Neural cell (in vitro differentiated cells): ENCODE results near the gene LDAF1. TPM values are rescaled to one million over a fixed set of nuclear protein-coding genes. Genes with fewer than 3 reads are reported as not detected.

ENCODE experiments used
- H2AFZ ChIP-seq: fragments of 200-600, 300-800 bp; sonication (generic), shearing (Covaris generic); 2 replicates; pipeline ENCODE4 v1.6.0; 2014; ENCODE audit warnings: low read depth, mild to moderate bottlenecking, antibody characterized with exemption, low read length, moderate library complexity
- H3F3A ChIP-seq: fragments of 200-600 bp; shearing (Covaris generic); 2 replicates; pipeline ENCODE4 v1.6.1; 2016; ENCODE audit warnings: mild to moderate bottlenecking, moderate library complexity, mixed read lengths, antibody characterized with exemption, low read length; ENCODE audit not compliant: insufficient read depth, poor library complexity, severe bottlenecking
- H3K27ac ChIP-seq: fragments of 200-600, 300-800 bp; sonication (generic), shearing (Covaris generic); 2 replicates; pipeline ENCODE4 v1.5.1; 2014; ENCODE audit warnings: mild to moderate bottlenecking, low read length, moderate library complexity
- H3K27me3 ChIP-seq: fragments of 300-800, 200-600 bp; sonication (generic), shearing (Covaris generic); 2 replicates; pipeline ENCODE4 v1.6.0; 2014; ENCODE audit warnings: mild to moderate bottlenecking, low read depth, low read length, moderate library complexity; ENCODE audit not compliant: insufficient read depth
- H3K36me3 ChIP-seq: fragments of 300-800, 200-600 bp; sonication (generic), shearing (Covaris generic); 2 replicates; pipeline ENCODE4 v1.5.1; 2014; ENCODE audit warnings: mild to moderate bottlenecking, antibody characterized with exemption, low read length, moderate library complexity; ENCODE audit not compliant: insufficient read depth
- H3K4me2 ChIP-seq: fragments of 300-800, 200-600 bp; sonication (generic), shearing (Covaris generic); 2 replicates; pipeline ENCODE4 v1.6.0; 2014; ENCODE audit warnings: mild to moderate bottlenecking, low read length
- H3K4me3 ChIP-seq: fragments of 300-800, 200-600 bp; sonication (generic), shearing (Covaris generic); 2 replicates; pipeline ENCODE4 v1.5.1; 2014; ENCODE audit warnings: mild to moderate bottlenecking, low read length, moderate library complexity
- H3K79me2 ChIP-seq: fragments of 200-600 bp; shearing (Covaris generic); replicated peaks from 2 replicates; pipeline ENCODE4 v1.6.0; 2014; ENCODE audit warnings: mild to moderate bottlenecking, low read length, moderate library complexity; ENCODE audit not compliant: insufficient read depth
- H3K9ac ChIP-seq: fragments of 300-800, 200-600 bp; sonication (generic), shearing (Covaris generic); 2 replicates; pipeline ENCODE4 v1.6.1; 2016; ENCODE audit warnings: mild to moderate bottlenecking, low read length, mixed read lengths
- H3K9me2 ChIP-seq: fragments of 200-600 bp; shearing (Covaris generic); 2 replicates; pipeline ENCODE4 v1.6.1; 2016; ENCODE audit warnings: mild to moderate bottlenecking, low read length, mixed read lengths; ENCODE audit not compliant: insufficient read depth
- H3K9me3 ChIP-seq: fragments of 200-600, 300-800 bp; sonication (generic), shearing (Covaris generic); 2 replicates; pipeline ENCODE4 v1.6.1; 2016; ENCODE audit warnings: mild to moderate bottlenecking, mixed run types, low read length, moderate library complexity, mixed read lengths
- H4K20me1 ChIP-seq: fragments of 200-600 bp; shearing (Covaris generic); 2 replicates; pipeline ENCODE4 v1.6.1; 2016; ENCODE audit warnings: mild to moderate bottlenecking, mixed run types; ENCODE audit not compliant: insufficient read depth
- EP300 ChIP-seq: fragments of 450-650 bp; conservative IDR thresholded peaks from 2 replicates; pipeline ENCODE4 v1.6.1; 2014; ENCODE audit warnings: antibody characterized with exemption, mild to moderate bottlenecking, moderate library complexity; ENCODE audit not compliant: poor library complexity, severe bottlenecking
- EZH2 ChIP-seq: fragments of 200-600, 300-800 bp; shearing (Covaris generic), sonication (generic); IDR thresholded peaks from 2 replicates; pipeline ENCODE4 v1.6.1; 2014; ENCODE audit warnings: antibody characterized with exemption, low read length, borderline replicate concordance, mild to moderate bottlenecking; ENCODE audit not compliant: insufficient read depth, poor library complexity, severe bottlenecking
- MXI1 ChIP-seq: fragments of 450-650 bp; conservative IDR thresholded peaks from 2 replicates; pipeline ENCODE4 v1.6.1; 2014; ENCODE audit warnings: antibody characterized with exemption, mild to moderate bottlenecking; ENCODE audit not compliant: poor library complexity, severe bottlenecking
- POLR2AphosphoS5 ChIP-seq: IDR thresholded peaks from 2 replicates; pipeline ENCODE4 v1.6.1; 2012
- RAD21 ChIP-seq: fragments of 450-650 bp; conservative IDR thresholded peaks from 2 replicates; pipeline ENCODE4 v1.6.1; 2014; ENCODE audit warnings: antibody characterized with exemption, mild to moderate bottlenecking, moderate library complexity
- SMC3 ChIP-seq: fragments of 450-650 bp; conservative IDR thresholded peaks from 2 replicates; pipeline ENCODE4 v1.6.1; 2014; ENCODE audit warnings: antibody characterized with exemption, mild to moderate bottlenecking, moderate library complexity; ENCODE audit not compliant: poor library complexity
- TAF1 ChIP-seq: IDR thresholded peaks from 2 replicates; pipeline ENCODE4 v1.6.1; 2012; ENCODE audit warnings: low read depth
- polyA plus RNA-seq: library from polyadenylated mRNA; depleted of rRNA; stranded (reverse); fragments of >200 nt; gene quantifications from 2 replicates; pipeline ENCODE4 v1.2.3, GENCODE V29; 2014
- TF ChIP-seq, protein P1 (sequence below): IDR thresholded peaks from 2 replicates; pipeline ENCODE4 v1.6.1; 2012; ENCODE audit warnings: borderline replicate concordance
- TF ChIP-seq, protein P2 (sequence below): fragments of 450-650 bp; IDR thresholded peaks from 2 replicates; pipeline ENCODE4 v1.5.1; 2014; ENCODE audit warnings: antibody characterized with exemption, mild to moderate bottlenecking, moderate library complexity; ENCODE audit not compliant: poor library complexity, severe bottlenecking

Gene LDAF1
- polyA plus RNA-seq, 1 donor from 2014 or later = 10.8 TPM

- TF ChIP-seq, protein P1, sequence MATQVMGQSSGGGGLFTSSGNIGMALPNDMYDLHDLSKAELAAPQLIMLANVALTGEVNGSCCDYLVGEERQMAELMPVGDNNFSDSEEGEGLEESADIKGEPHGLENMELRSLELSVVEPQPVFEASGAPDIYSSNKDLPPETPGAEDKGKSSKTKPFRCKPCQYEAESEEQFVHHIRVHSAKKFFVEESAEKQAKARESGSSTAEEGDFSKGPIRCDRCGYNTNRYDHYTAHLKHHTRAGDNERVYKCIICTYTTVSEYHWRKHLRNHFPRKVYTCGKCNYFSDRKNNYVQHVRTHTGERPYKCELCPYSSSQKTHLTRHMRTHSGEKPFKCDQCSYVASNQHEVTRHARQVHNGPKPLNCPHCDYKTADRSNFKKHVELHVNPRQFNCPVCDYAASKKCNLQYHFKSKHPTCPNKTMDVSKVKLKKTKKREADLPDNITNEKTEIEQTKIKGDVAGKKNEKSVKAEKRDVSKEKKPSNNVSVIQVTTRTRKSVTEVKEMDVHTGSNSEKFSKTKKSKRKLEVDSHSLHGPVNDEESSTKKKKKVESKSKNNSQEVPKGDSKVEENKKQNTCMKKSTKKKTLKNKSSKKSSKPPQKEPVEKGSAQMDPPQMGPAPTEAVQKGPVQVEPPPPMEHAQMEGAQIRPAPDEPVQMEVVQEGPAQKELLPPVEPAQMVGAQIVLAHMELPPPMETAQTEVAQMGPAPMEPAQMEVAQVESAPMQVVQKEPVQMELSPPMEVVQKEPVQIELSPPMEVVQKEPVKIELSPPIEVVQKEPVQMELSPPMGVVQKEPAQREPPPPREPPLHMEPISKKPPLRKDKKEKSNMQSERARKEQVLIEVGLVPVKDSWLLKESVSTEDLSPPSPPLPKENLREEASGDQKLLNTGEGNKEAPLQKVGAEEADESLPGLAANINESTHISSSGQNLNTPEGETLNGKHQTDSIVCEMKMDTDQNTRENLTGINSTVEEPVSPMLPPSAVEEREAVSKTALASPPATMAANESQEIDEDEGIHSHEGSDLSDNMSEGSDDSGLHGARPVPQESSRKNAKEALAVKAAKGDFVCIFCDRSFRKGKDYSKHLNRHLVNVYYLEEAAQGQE = no peak
- TF ChIP-seq SMC3 = no peak
Observed at GRCh38 chr16:21227866-21228265, 69.4 kb downstream of the LDAF1 start (continued).

GRCh38 chr16:21228361-21228872, 69.9 kb downstream of the LDAF1 start:
- no peak overlapping the region for H3K4me2 ChIP-seq
- H3K9ac ChIP-seq = no peak overlapping the region
- no peaks in the 10 kb centered on the region for H3K9me3 ChIP-seq
- H3K79me2 ChIP-seq = no peaks in the 10 kb centered on the region
- H3K27ac ChIP-seq = no peak overlapping the region
- H3K36me3 ChIP-seq = no peaks in the 10 kb centered on the region
- H4K20me1 ChIP-seq = no peaks in the 10 kb centered on the region
- H3K9me2 ChIP-seq = no peaks in the 10 kb centered on the region
- H3F3A ChIP-seq = no peaks in the 10 kb centered on the region
- TF ChIP-seq EZH2 (no peak), MXI1 (no peak), TAF1 (no peak), POLR2AphosphoS5 (no peak), EP300 (no peak), RAD21 (no peak), SMC3 (no peak)
- TF ChIP-seq, protein P2, sequence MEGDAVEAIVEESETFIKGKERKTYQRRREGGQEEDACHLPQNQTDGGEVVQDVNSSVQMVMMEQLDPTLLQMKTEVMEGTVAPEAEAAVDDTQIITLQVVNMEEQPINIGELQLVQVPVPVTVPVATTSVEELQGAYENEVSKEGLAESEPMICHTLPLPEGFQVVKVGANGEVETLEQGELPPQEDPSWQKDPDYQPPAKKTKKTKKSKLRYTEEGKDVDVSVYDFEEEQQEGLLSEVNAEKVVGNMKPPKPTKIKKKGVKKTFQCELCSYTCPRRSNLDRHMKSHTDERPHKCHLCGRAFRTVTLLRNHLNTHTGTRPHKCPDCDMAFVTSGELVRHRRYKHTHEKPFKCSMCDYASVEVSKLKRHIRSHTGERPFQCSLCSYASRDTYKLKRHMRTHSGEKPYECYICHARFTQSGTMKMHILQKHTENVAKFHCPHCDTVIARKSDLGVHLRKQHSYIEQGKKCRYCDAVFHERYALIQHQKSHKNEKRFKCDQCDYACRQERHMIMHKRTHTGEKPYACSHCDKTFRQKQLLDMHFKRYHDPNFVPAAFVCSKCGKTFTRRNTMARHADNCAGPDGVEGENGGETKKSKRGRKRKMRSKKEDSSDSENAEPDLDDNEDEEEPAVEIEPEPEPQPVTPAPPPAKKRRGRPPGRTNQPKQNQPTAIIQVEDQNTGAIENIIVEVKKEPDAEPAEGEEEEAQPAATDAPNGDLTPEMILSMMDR = no peak
- TF ChIP-seq, protein P1 = no peak
- no peak overlapping the region for H2AFZ ChIP-seq
- H3K27me3 ChIP-seq = no peaks in the 10 kb centered on the region
- no peak overlapping the region for H3K4me3 ChIP-seq

Other genes starting within 250 kb of the LDAF1 start
- gene DNAH3, start 7.8 kb upstream of the LDAF1 start, polyA plus RNA-seq = 0.06 TPM in 1 of 2 replicates, not detected in the other
- gene ZP2, start 52.9 kb downstream of the LDAF1 start, polyA plus RNA-seq = not detected in 2 replicates
- not detected in 2 replicates for gene ANKS4B, start 75.0 kb downstream of the LDAF1 start, polyA plus RNA-seq
- gene CRYM, start 119.6 kb downstream of the LDAF1 start, polyA plus RNA-seq = 3.8 TPM in 1 of 2 replicates, not detected in the other